ENCODE results near the gene ASTL. TPM values are rescaled to one million over a fixed set of nuclear protein-coding genes. Genes with fewer than 3 reads are reported as not detected.
"Not testable (repeated sequence)": the region's sequence is repeated elsewhere in the genome, so short reads cannot be mapped to it uniquely, and the experiment has no call there.

ASTL gene
- total RNA-seq, 1 experiment from 2014 or later = 0.18 TPM

DNA sequence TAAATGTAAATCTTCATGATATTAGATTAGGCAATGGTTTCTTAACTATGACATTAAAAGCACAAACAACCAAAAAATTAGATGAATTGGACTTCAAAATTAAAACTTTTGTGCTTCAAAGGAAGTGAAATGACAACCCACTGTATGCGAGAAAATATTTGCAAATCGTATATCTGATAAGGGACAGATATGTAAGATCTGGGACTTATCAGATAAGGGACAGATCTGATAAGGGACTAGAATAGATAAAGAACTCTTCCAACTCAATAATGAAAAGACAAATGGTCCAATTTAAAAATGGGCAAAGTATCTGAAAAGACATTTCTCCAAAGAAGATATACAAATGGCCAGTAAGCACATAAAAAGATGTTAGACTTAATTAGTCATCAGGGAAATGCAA, 51.2 kb downstream of the ASTL start:
- DNase-seq (ENCODE audit: low read depth, low spot score) (no peak), ATAC-seq (no peak)
- Histone ChIP-seq H3K4me1 (ENCODE audit: control insufficient read depth, insufficient read depth, low read length) (no peaks in the 10 kb centered on the region), H3K27ac (ENCODE audit: low read length) (no peak overlapping the region), H3K4me3 (ENCODE audit: low read depth in 2 of 2, low read length in 2 of 2) (no peak overlapping the region), H3K9me3 (ENCODE audit: control insufficient read depth, insufficient read depth, low read depth, low read length) (no peaks in the 10 kb centered on the region), H3K27me3 (ENCODE audit: control insufficient read depth, insufficient read depth, low read length) (no peaks in the 10 kb centered on the region), H3K36me3 (ENCODE audit: control insufficient read depth, insufficient read depth, low read length) (no peaks in the 10 kb centered on the region)
- POLR2A ChIA-PET = no interaction called here
- TF ChIP-seq, protein P1, sequence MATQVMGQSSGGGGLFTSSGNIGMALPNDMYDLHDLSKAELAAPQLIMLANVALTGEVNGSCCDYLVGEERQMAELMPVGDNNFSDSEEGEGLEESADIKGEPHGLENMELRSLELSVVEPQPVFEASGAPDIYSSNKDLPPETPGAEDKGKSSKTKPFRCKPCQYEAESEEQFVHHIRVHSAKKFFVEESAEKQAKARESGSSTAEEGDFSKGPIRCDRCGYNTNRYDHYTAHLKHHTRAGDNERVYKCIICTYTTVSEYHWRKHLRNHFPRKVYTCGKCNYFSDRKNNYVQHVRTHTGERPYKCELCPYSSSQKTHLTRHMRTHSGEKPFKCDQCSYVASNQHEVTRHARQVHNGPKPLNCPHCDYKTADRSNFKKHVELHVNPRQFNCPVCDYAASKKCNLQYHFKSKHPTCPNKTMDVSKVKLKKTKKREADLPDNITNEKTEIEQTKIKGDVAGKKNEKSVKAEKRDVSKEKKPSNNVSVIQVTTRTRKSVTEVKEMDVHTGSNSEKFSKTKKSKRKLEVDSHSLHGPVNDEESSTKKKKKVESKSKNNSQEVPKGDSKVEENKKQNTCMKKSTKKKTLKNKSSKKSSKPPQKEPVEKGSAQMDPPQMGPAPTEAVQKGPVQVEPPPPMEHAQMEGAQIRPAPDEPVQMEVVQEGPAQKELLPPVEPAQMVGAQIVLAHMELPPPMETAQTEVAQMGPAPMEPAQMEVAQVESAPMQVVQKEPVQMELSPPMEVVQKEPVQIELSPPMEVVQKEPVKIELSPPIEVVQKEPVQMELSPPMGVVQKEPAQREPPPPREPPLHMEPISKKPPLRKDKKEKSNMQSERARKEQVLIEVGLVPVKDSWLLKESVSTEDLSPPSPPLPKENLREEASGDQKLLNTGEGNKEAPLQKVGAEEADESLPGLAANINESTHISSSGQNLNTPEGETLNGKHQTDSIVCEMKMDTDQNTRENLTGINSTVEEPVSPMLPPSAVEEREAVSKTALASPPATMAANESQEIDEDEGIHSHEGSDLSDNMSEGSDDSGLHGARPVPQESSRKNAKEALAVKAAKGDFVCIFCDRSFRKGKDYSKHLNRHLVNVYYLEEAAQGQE (IDR thresholded peaks at IDR 0.05; ENCODE audit: insufficient read depth in 1 of 2, low read depth in 2 of 2, low read length in 1 of 2) = no peak
- TF ChIP-seq POLR2AphosphoS5 (IDR thresholded peaks at IDR 0.05; ENCODE audit: low read depth, low read length) (no peak), TCF7L2 (IDR thresholded peaks at IDR 0.05; ENCODE audit: low read depth, low read length) (no peak), SIN3A (IDR thresholded peaks at IDR 0.05; ENCODE audit: borderline replicate concordance, insufficient read depth, low read depth, low read length) (no peak)
- TF ChIP-seq, protein P2, sequence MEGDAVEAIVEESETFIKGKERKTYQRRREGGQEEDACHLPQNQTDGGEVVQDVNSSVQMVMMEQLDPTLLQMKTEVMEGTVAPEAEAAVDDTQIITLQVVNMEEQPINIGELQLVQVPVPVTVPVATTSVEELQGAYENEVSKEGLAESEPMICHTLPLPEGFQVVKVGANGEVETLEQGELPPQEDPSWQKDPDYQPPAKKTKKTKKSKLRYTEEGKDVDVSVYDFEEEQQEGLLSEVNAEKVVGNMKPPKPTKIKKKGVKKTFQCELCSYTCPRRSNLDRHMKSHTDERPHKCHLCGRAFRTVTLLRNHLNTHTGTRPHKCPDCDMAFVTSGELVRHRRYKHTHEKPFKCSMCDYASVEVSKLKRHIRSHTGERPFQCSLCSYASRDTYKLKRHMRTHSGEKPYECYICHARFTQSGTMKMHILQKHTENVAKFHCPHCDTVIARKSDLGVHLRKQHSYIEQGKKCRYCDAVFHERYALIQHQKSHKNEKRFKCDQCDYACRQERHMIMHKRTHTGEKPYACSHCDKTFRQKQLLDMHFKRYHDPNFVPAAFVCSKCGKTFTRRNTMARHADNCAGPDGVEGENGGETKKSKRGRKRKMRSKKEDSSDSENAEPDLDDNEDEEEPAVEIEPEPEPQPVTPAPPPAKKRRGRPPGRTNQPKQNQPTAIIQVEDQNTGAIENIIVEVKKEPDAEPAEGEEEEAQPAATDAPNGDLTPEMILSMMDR (IDR thresholded peaks at IDR 0.05) = no peak
- in situ Hi-C loops (cut with HindIII; ENCODE audit: low pct_unique_long_range_greater_than_20kb, low sequenced_read_pairs) (no loop called here), intact Hi-C loops (cut with micrococcal nuclease; ENCODE audit: unreplicated experiment) (no loop called here)
- CTCF ChIA-PET = no interaction called here
- BruUV-seq (replicated peaks) = no TSS peak

DNA sequence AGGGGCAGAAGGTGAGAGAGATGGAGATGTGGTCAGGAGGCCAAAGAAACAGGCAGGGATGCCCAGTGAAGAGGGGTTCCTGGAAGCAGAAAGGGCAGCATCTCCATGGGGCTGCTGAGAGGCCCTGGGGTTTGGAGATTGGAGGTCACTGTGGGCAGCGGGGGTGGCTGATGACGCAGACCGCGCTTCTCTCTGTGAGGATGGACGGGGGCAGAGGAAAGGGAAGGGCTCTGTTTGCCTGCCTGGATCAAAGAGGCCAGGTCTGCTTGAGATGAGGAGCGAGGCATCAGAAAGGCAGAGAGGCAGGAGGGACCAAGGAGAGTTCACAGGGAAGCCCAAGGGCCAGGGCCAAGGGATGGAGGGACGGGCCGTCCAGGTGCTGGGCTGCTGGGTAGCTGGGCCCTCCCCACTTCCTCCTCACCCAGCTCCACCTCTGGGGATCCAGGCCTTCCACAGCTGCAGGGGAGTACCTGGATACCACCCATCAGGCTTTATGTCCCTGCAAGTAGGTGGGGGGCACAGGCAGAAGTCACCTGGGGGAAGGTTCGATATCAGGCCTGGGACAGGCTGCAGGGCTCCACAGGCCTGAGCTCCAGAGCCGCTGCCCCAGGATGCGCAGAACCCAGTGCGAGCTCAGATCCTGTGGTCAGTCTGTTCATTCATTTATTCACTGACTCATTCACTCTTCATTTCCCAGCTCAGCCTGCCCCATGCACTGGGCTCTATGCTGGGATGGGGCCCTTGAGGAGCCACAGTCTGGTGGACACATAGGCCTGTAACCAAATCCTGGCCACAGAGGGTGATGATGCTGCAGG, 52.6 kb downstream of the ASTL start:
- no TSS peak for BruUV-seq (replicated peaks)
- no peak overlapping the region for H3K27ac ChIP-seq (ENCODE audit: low read length)
- no peaks in the 10 kb centered on the region for H3K9me3 ChIP-seq (ENCODE audit: control insufficient read depth, insufficient read depth, low read depth, low read length)
- ATAC-seq (no peak), DNase-seq (ENCODE audit: low read depth, low spot score) (no peak)
- ChIA-PET CTCF (no interaction called here), POLR2A (no interaction called here)
- H3K36me3 ChIP-seq (ENCODE audit: control insufficient read depth, insufficient read depth, low read length) = no peaks in the 10 kb centered on the region
- H3K27me3 ChIP-seq (ENCODE audit: control insufficient read depth, insufficient read depth, low read length) = no peaks in the 10 kb centered on the region
- in situ Hi-C loops (cut with HindIII; ENCODE audit: low pct_unique_long_range_greater_than_20kb, low sequenced_read_pairs) = no loop called here
- intact Hi-C loops (cut with micrococcal nuclease; ENCODE audit: unreplicated experiment) = no loop called here
- H3K4me3 ChIP-seq (ENCODE audit: low read depth in 2 of 2, low read length in 2 of 2) = no peak overlapping the region
- H3K4me1 ChIP-seq (ENCODE audit: control insufficient read depth, insufficient read depth, low read length) = no peaks in the 10 kb centered on the region
- TF ChIP-seq SIN3A (IDR thresholded peaks at IDR 0.05; ENCODE audit: borderline replicate concordance, insufficient read depth, low read depth, low read length) = no peak
- TF ChIP-seq TCF7L2 (IDR thresholded peaks at IDR 0.05; ENCODE audit: low read depth, low read length) = no peak
- TF ChIP-seq, protein P2 (IDR thresholded peaks at IDR 0.05) = no peak
- TF ChIP-seq, protein P1 (IDR thresholded peaks at IDR 0.05; ENCODE audit: insufficient read depth in 1 of 2, low read depth in 2 of 2, low read length in 1 of 2) = no peak
- no peak for TF ChIP-seq POLR2AphosphoS5 (IDR thresholded peaks at IDR 0.05; ENCODE audit: low read depth, low read length)

DNA sequence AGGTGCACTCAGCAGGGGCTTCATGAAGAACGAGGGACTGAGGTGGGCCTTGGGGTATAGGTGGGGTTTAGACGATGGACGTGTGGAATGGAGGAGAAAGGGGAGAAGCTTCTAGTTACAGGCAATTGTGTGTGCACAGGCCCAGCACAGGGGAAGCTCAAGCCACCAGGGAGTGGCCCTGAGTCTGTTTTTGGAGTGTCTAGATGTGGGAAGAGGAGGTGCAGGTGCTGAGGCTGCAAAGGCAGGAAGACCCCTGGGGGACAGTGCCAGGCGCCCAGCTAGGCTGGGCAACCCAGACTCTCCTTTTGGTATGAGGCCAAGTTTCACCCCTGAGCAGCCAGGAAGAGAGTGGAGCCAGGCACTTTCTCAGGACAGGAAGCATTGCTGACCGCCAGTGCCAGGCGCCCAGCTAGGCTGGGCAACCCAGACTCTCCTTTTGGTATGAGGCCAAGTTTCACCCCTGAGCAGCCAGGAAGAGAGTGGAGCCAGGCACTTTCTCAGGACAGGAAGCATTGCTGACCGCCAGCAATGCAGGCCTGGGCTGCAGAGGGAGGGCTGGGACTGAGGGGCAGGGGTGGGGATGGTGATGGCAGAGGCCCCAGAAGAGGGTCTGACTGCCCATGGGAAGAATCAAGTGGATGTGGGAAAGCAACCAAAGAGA, 53.3 kb downstream of the ASTL start:
- ATAC-seq; POLR2A ChIA-PET; H3K4me1 ChIP-seq (ENCODE audit: control insufficient read depth, insufficient read depth, low read length); H3K4me3 ChIP-seq (ENCODE audit: low read depth in 2 of 2, low read length in 2 of 2); H3K27me3 ChIP-seq (ENCODE audit: control insufficient read depth, insufficient read depth, low read length); H3K27ac ChIP-seq (ENCODE audit: low read length); CTCF ChIA-PET; H3K36me3 ChIP-seq (ENCODE audit: control insufficient read depth, insufficient read depth, low read length); H3K9me3 ChIP-seq (ENCODE audit: control insufficient read depth, insufficient read depth, low read depth, low read length); BruUV-seq (replicated peaks); intact Hi-C loops (cut with micrococcal nuclease; ENCODE audit: unreplicated experiment); in situ Hi-C loops (cut with HindIII; ENCODE audit: low pct_unique_long_range_greater_than_20kb, low sequenced_read_pairs); DNase-seq (ENCODE audit: low read depth, low spot score): not testable (repeated sequence)

Measured in Panc1 (cell line).